GM19023 (cell line): ENCODE data around the gene STOML3.

ENCODE experiments used
- ATAC-seq: cut with Tn5 transposase; IDR thresholded peaks from one replicate; pipeline ENCODE4 v1.9.1; 2021; ENCODE audit warnings: mild to moderate bottlenecking, moderate library complexity; ENCODE audit not compliant: unreplicated experiment

Gene STOML3

DNA sequence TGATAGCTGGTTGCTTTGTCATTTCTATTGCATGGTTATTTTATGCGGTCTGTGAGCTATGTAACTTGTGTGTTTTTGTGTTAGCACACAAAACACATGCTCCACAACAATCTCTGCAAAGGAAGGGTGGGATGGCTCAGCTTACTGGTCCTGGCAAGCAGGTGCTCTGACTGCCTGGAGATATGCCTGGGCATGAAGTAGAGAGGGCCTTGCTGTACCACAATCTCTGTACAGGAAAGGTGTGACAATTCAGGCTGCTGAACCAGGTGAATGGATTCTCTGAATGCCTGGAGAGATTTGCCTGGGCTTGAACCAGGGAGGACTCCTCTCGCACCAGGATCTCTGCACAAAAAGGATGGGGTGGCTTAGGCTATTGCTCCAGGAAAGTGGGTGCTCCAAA is 69.5 kb downstream of the STOML3 start:
- ATAC-seq: no peak
